NCI-H748 (cell line): ENCODE data around the gene NFKBIB.

Experiments used
- DNase-seq: peaks from one replicate; lab custom pipeline; 2025; ENCODE audit not compliant: unreplicated experiment; lab: John Stamatoyannopoulos, UW

Gene NFKBIB

DNA sequence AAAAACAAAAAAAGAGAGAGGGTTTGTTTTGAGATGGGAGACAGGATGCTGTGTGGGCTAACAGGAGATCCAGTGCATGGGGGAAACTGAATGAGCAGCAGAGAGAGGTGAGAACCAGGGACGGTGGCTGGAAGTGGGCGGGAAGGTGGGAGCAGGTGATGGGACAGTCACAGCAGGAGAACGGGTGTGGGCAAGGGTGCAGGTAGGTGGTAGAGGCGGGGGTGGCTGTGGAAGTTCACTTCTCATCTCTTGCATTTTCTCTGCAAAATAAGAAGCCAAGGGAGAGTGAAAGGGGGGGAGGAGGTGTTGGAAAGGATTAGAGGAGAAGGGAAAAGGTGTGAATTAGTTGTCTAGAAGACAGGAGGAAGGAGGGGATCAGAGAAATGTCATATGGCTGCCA lies 53.9 kb downstream of the NFKBIB start:
- DNase-seq = no peak

GRCh38 chr19:38956264-38956663 lies 56.5 kb downstream of the NFKBIB start:
- no peak for DNase-seq

GRCh38 chr19:38958301-38958700 lies 58.5 kb downstream of the NFKBIB start:
- no peak for DNase-seq
